Measurements from ENCODE around the gene TSKU. TPM values are rescaled to one million over a fixed set of nuclear protein-coding genes. Genes with fewer than 3 reads are reported as not detected.
A peak's percentile ranks its signal among the peaks of the same experiment; 100 is the strongest.

Gene TSKU
- total RNA-seq, 1 donor from 2014 or later, result 29.5 TPM

GRCh38 chr11:76770642-76771445 lies 12.3 kb upstream of the TSKU start:
- DNase-seq (ENCODE audit: low read depth), result peak; percentile 89

- DNase-seq (ENCODE audit: low read depth), result no peak
Measured at GRCh38 chr11:76771446-76772099, 11.6 kb upstream of the TSKU start.

- DNase-seq (ENCODE audit: low read depth), result peak; percentile 66
Measured at GRCh38 chr11:76772100-76772782, 10.9 kb upstream of the TSKU start.

DNA sequence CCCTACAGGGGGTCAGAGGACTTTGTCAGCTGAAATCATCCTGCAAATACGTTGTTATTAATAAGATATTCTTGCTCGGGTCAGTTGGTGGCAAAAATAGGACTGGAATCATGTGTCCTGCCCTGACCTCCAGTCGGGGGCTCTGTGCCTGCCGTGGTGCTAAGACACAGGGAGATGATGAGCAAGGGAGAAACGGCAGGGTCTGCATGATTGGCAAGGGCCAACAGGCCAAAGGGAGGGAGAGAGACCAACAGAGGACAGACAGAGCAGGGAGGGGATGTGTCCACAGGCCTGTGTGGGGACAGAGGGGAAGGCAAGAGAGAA lies 10.4 kb upstream of the TSKU start:
- DNase-seq (ENCODE audit: low read depth), result no peak

DNA sequence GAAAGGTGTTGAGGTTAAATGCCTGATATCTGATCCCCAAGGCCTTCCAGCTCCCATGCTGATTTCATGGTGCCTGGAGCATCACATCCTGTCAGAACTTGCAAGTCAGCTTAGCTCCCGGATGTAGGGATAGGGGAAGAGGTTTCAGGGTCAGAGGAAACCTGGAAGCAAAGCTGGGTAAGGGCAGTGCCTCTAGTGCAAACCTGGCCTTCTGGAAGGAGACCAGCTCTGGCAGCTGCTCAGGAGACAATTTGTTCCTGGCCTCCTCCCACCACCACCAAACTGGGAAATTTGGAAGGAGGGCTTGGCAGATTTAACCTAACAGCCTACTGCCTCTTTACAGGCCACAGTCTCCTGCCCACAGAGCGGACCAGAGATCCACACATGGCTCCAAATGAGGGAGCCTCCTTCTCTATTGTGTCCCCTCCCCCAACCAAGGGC lies 9.2 kb upstream of the TSKU start:
- no peak for DNase-seq (ENCODE audit: low read depth)

- no peak for DNase-seq (ENCODE audit: low read depth)
Measured at GRCh38 chr11:76776472-76776871, 6.7 kb upstream of the TSKU start.

- DNase-seq (ENCODE audit: low read depth), result no peak
Measured at GRCh38 chr11:76777305-76777704, 5.9 kb upstream of the TSKU start.

- no peak for DNase-seq (ENCODE audit: low read depth)
Measured at GRCh38 chr11:76777876-76778275, 5.3 kb upstream of the TSKU start.

DNA sequence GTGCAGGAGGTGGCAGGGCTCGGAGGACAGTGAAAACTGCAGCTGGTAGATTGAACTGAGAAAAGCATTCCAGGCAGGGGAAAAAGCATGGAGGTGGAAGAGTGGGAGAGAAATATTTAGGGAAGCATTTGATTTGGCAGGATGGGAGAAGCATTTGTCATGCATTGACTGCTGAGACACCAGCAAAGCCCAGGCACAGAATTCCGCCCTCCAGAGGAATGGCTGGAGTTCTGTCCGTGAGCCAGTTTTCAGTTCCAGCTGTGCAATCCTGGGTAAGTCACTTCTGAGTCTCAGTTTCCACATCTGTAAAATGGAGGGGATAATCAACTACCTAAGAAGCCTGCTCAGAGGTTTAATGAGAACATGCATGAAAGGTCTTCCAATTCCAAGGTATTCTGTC lies 4.3 kb upstream of the TSKU start:
- DNase-seq (ENCODE audit: low read depth), result no peak

DNA sequence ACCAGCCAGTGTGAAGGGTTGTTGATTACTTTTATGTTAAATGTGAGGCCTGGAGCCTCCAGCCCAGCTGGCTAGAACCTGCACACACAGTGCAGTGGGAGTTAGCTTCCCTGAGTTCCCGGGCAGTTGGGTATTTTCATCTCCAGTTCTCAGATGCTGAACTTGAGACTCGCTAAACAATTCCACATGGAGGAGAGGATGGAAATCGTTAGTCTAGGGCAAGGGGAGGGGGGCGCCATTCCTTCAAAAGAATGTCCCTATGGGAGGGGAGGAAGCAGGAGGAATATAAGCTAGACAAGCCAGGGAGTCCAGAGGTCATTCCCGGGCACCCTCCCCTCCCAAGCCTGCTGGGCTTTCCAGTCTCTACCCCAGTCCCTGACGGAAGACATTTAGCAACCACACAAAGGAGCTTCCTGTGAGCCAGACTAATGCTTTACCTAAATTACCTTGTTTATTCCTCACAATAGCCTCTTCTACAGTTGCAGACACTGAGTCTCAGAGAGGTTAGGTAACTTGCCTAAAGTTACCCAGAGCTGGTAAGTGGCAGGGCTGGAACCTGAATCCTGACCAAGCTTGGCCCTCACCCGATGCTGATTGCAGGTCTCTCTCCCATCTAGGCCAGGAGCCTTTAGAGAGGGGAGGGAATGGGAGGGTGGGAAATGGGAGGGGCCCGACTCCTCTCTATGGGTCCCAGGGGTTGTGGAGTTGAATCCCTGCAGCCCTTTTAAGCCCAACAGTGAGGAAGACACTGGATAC lies 1.9 kb upstream of the TSKU start:
- no peak for DNase-seq (ENCODE audit: low read depth)

DNA sequence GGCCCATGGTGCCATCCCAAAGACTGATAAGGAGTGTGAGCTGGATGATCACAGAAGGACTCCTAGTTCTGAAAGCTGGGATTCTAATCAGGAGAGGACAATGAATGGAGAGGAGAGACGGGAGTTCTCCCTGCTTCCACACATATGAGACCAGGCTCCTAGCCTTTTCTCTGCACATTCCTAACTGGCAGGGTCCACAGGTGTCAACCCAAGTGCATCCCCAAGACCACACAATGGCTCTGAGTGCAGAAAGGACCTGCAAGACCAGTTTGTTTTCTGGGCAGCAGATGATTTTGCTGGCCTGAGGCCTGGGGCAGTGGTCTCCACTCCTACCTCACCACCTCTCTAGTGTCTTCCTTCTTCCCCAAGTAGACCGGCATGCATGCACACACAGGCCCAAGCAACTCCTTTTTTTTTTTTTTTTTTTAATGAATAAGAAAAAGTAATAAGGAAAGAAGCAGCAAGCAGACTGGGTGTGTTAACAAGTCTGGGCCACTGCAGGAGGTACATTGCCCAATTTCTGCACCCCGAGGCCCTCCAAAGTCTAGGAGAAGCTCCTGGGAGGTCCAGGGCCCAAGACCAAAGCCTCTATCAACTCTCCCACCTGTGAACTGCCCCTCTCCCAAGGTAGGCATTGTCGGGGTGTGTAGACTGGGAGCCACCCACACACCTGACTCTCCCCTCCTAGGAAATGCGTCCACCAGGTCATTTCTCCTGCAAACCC lies 1.2 kb upstream of the TSKU start:
- DNase-seq (ENCODE audit: low read depth), result no peak

DNA sequence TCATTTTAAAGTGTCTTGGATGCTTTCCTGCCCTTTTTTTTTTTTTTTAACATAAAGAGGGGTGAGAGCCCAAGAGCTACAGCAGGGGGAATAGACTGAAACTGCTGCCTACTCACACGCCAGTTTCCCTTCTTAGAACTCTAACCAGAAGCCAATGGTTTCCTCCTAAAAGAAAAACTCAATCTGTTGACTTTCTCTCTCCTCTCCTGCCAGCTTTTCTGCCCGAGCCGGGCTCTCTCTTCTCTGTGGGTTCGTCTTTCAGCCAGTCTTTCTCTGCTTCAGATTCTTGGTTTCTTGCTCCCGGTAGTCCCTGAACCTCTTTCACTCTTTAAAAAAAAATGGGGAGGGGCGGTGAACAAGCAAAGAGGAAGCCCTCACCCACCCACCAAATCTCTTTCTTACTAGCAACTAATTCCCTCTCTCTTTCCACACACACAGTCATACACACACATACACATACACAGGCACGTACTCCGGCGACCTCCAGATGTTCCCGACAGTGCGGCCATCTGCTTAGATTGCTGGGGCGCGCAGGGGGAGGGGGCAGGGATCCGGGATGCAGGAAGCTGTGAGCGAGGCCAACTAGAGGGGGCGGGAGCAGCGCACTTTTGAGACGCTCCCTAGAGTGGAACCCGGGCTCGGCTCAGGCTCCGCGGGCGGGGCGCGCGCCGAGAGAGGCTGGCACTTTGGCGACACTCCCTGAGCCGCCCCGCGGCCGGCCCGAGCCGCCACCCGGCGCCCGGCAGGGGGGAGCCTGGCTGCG lies 444 bp upstream of the TSKU start:
- DNase-seq (ENCODE audit: low read depth), result peak; percentile 67

DNA sequence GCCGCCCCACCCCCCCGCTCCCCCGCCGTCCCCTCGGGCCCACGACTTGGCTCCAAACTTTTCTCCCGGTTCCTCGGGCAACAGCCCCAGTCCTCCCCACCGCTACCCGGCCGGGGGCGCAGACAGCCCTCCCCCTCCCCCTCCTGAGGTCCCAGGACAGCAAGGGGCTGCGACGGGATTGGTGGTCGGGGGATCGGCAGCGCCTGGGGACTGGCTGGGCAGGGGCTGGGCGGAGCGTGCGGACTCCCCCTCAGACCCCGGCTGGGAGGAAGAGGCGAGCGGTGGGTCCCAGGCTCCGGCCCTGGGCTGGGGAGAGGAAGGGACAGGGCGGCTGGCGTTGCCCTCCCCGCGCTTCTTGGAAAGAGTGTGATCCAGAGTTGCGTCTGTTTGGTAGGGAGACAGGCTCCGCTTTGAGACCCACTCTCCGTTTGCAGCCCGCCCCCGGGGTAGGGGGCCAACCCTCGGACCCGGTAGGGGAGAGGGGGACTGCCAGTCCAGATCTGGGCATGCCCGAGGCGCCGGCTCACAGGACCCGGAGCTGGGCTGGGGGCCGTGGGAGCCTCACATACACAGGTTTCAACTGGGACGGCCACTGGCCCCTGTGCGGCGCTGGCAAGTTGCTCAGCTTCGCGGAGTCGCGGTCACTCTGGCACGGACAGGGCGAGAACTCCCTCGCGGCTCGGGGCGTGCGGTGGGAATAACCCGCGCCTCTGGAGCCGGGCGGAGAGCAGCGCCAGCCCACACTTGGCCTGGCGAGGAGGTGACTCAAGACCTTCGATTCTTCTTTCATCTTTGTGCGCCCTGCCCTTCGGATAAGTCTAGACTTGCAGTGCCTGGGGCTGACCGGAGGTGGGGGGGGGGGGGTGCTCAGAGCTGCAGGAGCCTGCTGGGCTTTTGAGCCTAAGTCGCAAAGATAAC lies 999 bp downstream of the TSKU start:
- DNase-seq (ENCODE audit: low read depth), result peak; percentile 65

DNA sequence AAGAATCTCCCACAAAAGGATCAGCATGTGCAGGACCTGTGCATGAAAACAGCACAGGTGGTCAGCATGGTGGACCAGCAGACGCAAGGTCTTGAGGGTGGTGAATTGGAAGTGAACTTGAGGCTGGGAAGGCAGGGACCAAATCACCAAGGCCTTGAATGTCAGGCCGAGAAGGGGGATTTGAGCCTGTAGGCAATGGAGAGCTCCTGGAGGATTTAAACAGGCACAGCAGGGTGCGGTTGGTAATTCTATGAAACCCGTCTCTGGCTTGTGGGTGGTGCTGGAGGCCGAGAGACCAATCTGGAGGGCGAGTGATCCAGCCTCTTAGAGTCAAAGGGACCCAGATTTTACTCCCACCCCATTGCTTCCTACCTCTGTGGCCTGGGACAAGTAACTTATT lies 2.4 kb downstream of the TSKU start:
- no peak for DNase-seq (ENCODE audit: low read depth)

DNA sequence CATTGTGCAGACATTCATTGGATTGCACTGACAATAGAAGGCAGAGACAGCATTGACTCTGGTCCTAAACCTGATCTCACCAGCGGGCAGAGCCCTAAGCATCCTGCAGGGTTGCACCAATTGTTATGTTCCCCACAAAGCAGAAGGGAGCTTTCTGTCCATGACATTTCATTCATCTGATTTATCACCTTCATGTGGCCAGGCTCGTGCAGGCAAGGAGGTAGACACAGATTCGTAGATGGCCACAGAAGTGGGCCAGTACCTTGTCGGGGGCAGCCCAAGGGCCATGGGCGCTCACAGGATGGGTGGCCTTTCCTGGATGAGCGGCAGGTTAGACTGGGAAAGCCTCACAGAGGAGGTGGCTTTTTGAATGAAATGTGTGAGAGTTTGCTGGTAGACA lies 2.9 kb downstream of the TSKU start:
- no peak for DNase-seq (ENCODE audit: low read depth)

- no peak for DNase-seq (ENCODE audit: low read depth)
Measured at GRCh38 chr11:76786441-76787014, 3.4 kb downstream of the TSKU start.

DNA sequence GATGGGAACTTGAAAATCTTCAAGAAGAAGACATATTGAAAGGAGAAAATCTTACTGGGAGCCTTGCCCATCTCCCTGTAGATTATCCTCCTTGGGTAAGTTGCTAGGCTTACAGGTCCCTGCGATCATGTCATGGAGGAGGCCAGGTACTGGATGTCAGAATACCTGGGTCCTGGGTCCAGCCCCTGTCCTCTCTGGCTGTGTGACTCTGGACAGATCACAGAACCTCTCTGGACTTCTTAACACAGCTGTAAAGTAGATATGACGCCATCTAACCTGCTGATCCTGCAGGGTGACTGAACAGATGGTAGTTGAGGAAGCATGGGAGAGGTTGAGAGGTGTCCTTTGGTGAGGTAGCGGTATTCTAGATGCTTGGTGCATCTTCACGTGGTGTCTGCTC lies 4.1 kb downstream of the TSKU start:
- no peak for DNase-seq (ENCODE audit: low read depth)

- DNase-seq (ENCODE audit: low read depth), result no peak
Measured at GRCh38 chr11:76787911-76788596, 4.9 kb downstream of the TSKU start.

Measured in renal cortical epithelial cell (primary cell).